ENCODE measurements around the gene GMNN.
A peak's percentile ranks its signal among the peaks of the same experiment; 100 is the strongest.
"Not testable (repeated sequence)": the region's sequence is repeated elsewhere in the genome, so short reads cannot be mapped to it uniquely, and the experiment has no call there.

GMNN gene

GRCh38 chr6:24743265-24743943 lies 31.3 kb upstream of the GMNN start:
- no peak for TF ChIP-seq CTCF (conservative IDR thresholded peaks at IDR 0.05; ENCODE audit: low read length)
- H3K4me3 ChIP-seq (ENCODE audit: low read length) = peak overlapping the region; percentile 44
- DNase-seq (ENCODE audit: low read depth) = peak; percentile 95

- no peak for TF ChIP-seq CTCF (conservative IDR thresholded peaks at IDR 0.05; ENCODE audit: low read length)
- no peak for DNase-seq (ENCODE audit: low read depth)
- H3K4me3 ChIP-seq (ENCODE audit: low read length) = no peak overlapping the region
These were observed 30.8 kb upstream of the GMNN start for GRCh38 chr6:24743944-24744335.

GRCh38 chr6:24744911-24745310 lies 29.8 kb upstream of the GMNN start:
- TF ChIP-seq CTCF (conservative IDR thresholded peaks at IDR 0.05; ENCODE audit: low read length) = no peak
- DNase-seq (ENCODE audit: low read depth) = no peak
- no peak overlapping the region for H3K4me3 ChIP-seq (ENCODE audit: low read length)

GRCh38 chr6:24749297-24749696 lies 25.4 kb upstream of the GMNN start:
- no peak for DNase-seq (ENCODE audit: low read depth)
- no peak overlapping the region for H3K4me3 ChIP-seq (ENCODE audit: low read length)
- TF ChIP-seq CTCF (conservative IDR thresholded peaks at IDR 0.05; ENCODE audit: low read length) = no peak

- not testable (repeated sequence) for H3K4me3 ChIP-seq (ENCODE audit: low read length); DNase-seq (ENCODE audit: low read depth)
These were observed 23.9 kb upstream of the GMNN start for GRCh38 chr6:24750878-24751277.

- TF ChIP-seq CTCF (conservative IDR thresholded peaks at IDR 0.05; ENCODE audit: low read length) = no peak
- no peak overlapping the region for H3K4me3 ChIP-seq (ENCODE audit: low read length)
- DNase-seq (ENCODE audit: low read depth) = no peak
These were observed 22.2 kb upstream of the GMNN start for GRCh38 chr6:24752503-24752902.

- no peak for TF ChIP-seq CTCF (conservative IDR thresholded peaks at IDR 0.05; ENCODE audit: low read length)
- no peak overlapping the region for H3K4me3 ChIP-seq (ENCODE audit: low read length)
- no peak for DNase-seq (ENCODE audit: low read depth)
These were observed 21.7 kb upstream of the GMNN start for GRCh38 chr6:24752917-24753492.

Data from AG10803 (cell line).